HG03575 (cell line): ENCODE results near the gene AKR1C2.
"Not testable (repeated sequence)": the region's sequence is repeated elsewhere in the genome, so short reads cannot be mapped to it uniquely, and the experiment has no call there.

ENCODE experiments used
- ATAC-seq: cut with Tn5 transposase; IDR thresholded peaks from one replicate; pipeline ENCODE4 v1.9.1; 2021; ENCODE audit not compliant: unreplicated experiment, insufficient number of reproducible peaks, low FRiP score; ENCODE audit errors: extremely low read depth

Gene AKR1C2

GRCh38 chr10:4967189-4967588, 36.5 kb downstream of the AKR1C2 start:
- ATAC-seq = not testable (repeated sequence)

DNA sequence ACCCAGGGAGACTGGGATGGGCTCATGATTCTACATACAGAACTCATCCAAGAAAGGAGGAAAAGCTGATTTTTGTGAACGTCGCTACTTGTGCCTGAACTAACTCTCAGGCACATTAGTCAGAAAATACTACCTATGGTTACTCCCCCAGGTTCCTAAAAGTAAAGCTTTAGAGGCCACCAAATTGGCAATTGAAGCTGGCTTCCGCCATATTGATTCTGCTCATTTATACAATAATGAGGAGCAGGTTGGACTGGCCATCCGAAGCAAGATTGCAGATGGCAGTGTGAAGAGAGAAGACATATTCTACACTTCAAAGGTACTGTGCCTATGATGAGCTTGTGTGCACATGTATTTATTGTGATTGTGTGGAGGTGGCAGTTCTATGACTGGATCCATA, 37.9 kb downstream of the AKR1C2 start:
- not testable (repeated sequence) for ATAC-seq

DNA sequence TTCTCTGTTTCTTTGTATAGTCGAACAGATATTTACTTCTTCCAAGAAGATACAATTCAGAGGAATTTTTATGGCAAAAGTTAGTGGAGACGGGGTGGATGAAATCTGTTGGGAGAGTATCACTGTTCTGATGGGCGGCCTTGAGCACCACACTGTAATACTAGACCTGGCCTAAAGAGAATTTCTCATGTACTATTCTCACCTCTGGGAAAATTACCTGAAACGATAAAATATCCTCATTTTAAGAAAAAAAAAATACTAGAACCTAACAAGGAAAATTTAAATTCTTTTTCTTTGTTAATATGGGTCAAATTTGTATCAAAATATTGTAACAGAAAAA, 39.9 kb downstream of the AKR1C2 start:
- not testable (repeated sequence) for ATAC-seq

DNA sequence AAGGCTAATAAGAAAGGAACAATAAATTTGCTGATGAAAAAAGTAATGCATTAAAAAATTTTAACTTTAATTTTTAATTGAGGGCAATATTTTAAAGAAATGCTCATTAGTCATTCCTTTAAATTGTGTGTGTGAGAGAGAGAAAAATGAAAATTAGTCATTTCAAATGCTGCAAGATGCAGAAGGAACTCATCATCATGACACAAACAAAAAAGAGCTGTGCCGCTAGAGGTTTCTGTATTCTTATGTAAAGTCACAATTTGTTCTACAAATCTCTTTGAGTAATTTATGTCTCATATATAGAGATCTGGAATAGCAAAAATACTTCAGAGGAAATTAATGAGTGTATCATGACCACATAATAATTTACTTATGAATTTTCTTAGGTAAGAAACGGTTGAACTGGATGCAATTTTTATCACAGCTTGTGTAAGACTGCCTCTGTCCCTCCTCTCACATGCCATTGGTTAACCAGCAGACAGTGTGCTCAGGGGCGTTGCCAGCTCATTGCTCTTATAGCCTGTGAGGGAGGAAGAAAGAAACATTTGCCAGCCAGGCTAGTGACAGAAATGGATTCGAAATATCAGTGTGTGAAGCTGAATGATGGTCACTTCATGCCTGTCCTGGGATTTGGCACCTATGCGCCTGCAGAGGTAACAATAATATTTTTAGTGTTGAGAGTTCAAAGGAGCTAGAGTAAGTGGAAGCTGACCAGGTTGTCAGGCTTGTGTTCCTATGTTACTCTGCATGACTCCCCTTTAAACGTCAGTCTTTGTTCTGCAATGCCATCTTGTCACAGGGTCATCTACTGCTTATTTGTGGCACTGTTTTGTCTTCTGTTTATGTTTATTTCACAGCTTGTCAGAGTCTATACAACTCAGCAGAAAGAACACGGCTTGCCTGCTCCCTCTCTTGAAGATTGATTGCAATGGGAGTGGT, 40.5 kb downstream of the AKR1C2 start, which contains the start of gene AKR1C1:
AKR1C1 (plus strand) TSS at position 540 of the 939 bp plus-strand sequence; CDS start at position 570, 30 bp downstream.
- not testable (repeated sequence) for ATAC-seq

- not testable (repeated sequence) for ATAC-seq
Measured at GRCh38 chr10:4962308-4962707, 41.3 kb downstream of the AKR1C2 start.

DNA sequence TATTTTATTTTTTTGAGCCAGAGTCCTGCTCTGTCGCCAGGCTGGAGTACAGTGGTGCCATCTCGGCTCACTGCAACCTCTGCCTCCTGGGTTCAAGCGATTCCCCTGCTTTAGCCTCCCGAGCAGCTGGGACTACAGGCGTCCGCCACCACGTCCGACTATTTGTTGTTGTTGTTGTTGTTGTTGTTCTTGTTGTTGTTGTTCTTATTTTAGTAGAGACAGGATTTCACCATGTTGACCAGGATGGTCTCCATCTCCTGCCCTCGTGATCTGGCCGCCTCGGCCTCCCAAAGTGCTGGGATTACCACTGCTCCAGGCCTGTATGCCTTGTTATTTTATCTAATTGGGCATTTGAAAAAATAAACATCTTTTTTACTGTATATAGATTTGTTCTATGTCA, 42.1 kb downstream of the AKR1C2 start:
- not testable (repeated sequence) for ATAC-seq

DNA sequence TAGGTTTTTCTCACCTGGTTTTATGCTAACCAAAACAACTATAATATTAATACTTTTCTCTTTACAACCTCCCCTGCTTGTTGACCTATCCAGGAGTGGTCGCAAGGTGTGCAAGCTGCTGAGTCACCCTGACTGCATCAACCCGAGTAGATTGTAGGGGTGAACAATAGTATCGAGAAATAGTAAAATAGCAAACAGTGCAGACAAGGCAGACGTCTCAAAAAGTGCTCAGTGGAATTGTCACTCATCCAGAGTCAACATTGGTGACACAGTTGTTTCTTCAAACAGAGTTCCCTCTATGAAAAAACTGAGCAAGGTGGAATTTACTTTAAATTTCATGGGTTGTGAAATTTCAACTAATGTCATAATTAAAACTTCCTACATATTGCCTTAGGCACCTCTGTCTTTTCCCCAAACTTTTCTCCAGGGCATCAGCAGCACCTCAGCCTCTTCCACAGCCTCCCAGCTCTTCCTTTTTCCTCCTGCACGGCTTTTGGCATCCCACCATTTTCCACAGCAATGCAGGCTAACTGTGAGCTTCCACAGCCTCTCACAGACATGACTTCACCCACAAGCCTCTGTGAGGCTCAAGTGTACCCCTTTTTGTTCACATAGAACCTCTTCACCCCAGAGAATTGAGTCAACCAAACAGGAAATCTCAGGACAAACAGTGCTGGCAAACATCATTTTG, 46.6 kb downstream of the AKR1C2 start:
- ATAC-seq = not testable (repeated sequence)

GRCh38 chr10:4956088-4956487, 47.6 kb downstream of the AKR1C2 start:
- ATAC-seq = not testable (repeated sequence)

DNA sequence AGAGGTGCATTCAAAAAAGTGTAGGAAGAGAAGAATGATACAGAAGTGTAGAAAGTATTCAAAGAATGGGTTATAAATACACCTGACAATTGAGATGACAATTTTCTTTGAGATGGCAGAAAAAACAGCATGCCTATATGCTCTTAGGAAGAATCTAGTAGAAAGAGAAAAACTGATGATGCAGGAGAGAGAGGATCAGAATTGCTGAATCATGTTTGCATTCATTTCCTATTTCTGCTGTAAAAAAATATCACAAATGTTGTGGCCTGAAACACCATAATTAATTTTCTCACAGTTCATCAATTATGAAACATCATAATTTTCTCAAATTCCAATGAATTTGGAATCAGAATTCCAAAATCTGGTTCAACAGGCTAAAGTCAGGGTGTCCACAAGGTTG, 50.3 kb downstream of the AKR1C2 start:
- no peak for ATAC-seq

- not testable (repeated sequence) for ATAC-seq
Measured at GRCh38 chr10:4951512-4952162, 52.0 kb downstream of the AKR1C2 start.

DNA sequence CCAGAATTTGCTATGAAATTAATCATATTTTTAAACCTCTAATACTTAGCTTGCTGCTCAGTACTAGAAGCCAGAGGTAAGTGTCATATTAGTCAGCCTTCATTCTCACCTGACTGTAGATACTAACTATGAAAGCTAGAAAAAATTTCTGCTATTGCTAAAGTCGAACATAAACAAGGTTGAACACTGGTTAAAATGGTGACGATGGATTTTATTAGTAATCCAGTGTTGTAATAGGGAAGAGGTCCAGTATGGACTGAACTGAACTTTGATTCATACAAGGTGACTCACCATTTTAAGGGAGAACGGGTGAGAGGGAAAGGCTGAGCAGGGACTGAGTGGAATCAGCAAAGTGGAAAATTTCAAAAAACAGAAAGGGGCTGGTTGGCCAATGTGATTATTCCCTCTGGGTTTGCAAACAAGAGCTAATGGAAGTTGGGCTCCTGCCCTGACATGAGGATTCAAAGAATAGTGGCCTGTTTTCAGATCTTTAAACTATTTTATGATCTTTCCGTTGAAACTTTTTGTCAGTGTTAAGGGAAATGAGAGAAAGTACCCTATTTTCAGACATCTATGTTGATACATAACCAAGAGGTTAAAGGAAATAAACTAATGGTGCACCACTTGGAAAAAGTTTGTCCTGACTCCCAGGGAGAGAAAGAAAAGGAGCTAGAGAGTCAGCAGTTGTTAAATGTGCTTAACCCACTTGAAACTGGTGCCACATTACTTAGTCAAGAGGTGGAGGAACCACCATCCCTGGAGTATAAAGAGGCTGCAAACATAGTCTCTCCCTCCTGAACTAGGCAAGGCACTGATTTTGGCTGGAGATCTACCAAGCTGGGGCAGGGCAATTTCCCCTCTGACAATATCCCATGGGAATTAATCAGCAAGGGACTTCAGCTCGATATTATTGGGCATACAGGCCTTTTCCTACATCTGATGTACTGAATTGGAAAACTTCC, 55.7 kb downstream of the AKR1C2 start:
- ATAC-seq = no peak

DNA sequence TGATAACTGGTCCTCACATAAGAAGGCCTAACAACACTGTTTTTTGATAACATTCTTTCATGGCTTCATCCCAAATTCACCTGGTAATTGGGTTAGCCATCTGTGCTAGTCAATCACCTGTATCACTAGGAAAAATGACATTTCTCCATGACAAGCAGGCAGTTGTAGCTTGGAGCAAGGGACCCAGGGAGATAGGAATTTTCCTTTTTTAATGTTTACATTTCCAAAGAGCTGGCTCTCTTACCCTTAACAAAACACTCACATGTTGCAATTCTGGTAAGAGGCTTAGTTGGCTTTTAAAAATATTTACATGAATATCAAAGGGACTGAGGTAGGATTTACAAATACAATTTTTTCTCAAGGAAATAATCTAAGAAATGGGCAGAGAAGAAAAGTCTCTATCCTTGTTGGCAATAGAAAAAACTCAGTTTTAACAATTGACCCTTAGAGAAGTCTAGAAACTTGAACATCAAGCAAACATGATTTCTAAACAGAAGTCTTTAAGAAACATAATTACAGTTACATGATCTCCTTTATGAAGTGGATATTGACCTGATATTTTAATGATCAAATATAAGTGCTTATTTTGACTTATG, 56.5 kb downstream of the AKR1C2 start:
- ATAC-seq = no peak

DNA sequence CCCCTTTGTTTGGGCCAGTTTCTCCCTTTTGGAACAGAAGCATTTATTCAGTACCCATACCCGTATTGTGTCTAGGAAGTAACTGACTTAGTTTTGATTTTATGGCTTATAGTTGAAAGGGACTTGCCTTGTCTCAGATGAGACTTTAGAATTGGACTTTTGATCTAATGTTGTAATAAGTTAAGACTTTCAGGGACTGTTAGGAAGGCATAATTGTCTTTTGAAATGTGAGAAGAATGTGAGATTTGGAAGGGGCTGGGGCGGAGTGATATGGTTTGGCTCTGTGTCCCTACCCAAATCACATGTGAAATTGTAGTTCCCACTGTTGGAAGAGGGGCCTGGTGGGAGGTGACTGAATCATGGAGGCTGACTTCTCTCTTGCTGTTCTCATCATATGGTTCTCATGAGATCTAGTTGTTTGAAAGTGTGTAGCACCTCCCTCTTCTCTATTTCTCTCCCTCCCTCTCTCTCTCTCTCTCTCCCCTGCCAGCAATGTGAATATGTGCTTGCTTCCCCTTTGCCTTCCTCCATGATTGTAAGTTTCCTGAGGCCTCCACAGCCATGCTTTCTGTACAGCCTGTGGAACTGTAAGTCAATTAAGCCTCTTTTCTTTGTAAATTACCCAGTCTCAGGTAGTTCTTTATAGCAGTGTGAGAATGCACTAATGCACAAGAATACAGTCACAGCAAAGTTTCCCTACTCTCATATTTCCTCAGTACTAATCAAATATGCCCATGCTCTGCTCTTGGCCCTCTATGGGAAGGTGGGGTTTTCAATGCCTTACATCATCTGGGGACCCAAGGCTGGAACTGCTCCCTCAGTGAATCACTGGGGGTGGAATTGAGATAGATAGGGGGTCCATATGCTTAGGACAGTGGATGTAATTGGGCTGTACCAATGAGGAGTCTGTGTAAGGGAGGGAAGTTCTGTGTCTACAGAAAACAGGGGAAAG, 57.6 kb downstream of the AKR1C2 start:
- no peak for ATAC-seq

- ATAC-seq = no peak
Measured at GRCh38 chr10:4944841-4945240, 58.8 kb downstream of the AKR1C2 start.

- no peak for ATAC-seq
Measured at GRCh38 chr10:4943821-4944220, 59.8 kb downstream of the AKR1C2 start.

DNA sequence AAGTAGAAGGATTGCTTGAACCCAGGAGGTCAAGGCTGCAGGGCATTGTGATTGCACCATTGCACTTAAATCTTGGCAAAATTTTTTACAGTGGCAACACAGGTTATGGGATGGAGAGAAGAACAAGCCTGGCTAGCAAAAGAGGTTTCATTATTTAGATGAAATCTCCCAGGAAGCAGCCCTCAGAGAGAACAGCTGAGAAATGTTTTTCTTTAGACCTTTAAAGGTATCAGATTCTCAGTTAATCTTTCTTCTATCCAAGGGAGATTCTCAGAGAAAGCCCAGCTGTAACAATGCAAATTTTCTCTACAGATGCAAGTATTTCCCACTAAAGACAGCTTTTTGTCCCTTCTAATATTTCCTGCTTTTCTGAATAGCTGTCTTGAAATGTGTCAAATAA, 60.2 kb downstream of the AKR1C2 start:
- not testable (repeated sequence) for ATAC-seq

DNA sequence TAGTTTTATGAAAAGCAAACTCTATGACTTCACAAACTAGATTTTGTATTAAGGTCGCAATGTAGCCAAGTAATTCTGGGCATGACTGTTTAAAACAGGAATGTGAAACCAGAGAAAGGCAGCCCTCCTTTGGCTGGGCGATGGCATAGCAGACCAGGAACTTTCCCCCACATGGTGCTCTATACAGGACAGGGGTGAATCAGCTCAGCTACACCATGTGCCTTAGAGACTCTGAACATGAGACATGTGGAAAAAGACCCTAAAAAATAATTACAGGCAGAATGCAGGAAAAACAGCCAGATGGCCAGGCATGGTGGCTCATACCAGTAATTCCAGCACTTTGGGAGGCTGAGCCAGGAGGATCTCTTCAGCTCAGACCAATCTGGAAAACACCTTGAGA, 60.7 kb downstream of the AKR1C2 start:
- not testable (repeated sequence) for ATAC-seq
